HG02885 (cell line): ENCODE data around the gene IFNE.

Experiments used
- ATAC-seq: cut with Tn5 transposase; IDR thresholded peaks from one replicate; pipeline ENCODE4 v1.9.1; 2021; ENCODE audit warnings: mild to moderate bottlenecking; ENCODE audit not compliant: unreplicated experiment, poor library complexity

IFNE gene

DNA sequence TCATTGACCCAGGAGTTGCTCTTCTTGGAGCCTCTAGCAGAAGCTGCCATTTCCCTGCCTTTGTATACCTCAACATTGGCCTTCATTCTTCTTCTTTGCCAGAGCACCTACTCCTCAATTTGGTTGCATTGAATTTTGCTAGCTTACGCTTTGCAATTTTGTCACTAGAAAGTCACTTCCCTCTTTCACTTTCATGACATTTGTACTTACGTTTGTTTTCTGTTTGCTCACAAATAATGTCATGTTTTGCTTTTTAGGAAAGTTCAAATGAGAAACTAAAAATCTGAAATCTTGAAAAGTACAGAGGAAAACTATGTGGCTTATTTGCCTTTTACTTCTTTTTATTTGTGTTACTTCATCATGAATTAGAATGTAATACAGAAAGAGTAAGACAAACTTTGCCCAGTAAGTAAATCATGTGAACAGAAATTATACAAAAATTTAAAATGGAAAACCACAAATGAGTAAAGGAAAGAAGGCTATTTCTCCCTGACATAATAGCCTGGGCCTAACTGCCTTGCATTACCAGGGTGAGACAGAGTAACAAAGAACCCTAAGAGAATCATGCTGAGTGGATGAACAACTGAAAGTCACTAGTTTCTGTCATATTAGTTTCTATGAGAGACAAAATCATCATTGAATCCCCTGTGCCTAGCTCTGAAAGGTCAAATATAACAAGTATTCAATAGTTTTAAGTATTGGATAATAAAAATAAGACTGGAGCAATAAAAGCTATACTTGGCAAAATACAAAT lies 49.3 kb downstream of the IFNE start:
- peak; percentile 72 for ATAC-seq
